ENCODE data around the gene AKAP6. TPM values are rescaled to one million over a fixed set of nuclear protein-coding genes. Genes with fewer than 3 reads are reported as not detected.

AKAP6 gene
- total RNA-seq, 1 donor from 2014 or later, result 3.6 TPM

DNA sequence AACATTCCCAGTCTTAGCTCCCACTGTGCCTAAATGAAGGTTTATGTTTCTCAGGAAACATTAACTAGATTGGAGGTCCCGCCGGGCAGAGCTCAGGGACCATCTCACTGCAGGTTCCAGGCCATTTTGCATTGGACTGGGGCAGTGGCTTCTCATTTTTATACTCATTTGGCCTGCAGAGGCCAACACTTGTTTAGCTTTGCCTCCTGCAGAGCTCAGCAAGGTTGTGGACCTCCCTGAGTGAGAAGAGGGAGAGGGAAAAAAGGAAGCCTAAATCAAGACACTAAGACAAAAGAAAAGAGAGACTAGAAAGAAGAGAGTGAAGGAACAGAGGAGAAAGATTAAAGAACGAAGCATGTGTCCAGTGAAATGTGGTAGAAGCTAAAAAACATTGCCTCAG lies 280.3 kb downstream of the AKAP6 start:
- no peak overlapping the region for H3K4me3 Mint-ChIP-seq (ENCODE audit: unreplicated experiment)
- TF ChIP-seq CTCF (IDR thresholded peaks at IDR 0.05), result no peak
- H3K27me3 Mint-ChIP-seq (ENCODE audit: low read depth), result no peaks in the 10 kb centered on the region
- no peaks in the 10 kb centered on the region for H3K36me3 Mint-ChIP-seq (ENCODE audit: low read depth)
- DNase-seq (ENCODE audit: low spot score), result no peak
- H3K9me3 Mint-ChIP-seq (ENCODE audit: low read depth), result no peaks in the 10 kb centered on the region
- H3K27ac Mint-ChIP-seq (ENCODE audit: unreplicated experiment), result no peak overlapping the region
- no peaks in the 10 kb centered on the region for H3K4me1 Mint-ChIP-seq (ENCODE audit: low read depth)

DNA sequence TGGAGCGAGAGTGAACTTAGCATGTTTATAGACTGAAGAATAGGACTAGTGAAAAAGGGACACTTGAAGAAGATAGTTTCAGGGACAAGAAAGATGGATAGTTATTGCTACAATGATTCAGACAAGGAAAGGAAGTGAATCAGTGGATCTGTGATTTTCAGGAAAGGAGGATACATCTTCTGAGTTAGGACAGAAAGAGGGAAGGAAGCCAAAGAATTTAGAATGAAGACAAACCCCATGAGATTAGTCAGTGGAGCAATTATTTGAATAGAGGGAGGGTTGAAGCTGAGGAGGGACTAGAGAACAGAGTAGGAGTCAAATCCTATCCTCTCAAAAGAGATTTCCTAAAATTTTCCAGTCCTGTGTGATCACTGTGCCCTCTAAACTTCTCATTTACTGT lies 282.7 kb downstream of the AKAP6 start:
- Mint-ChIP-seq H3K27ac (ENCODE audit: unreplicated experiment) (no peak overlapping the region), H3K4me3 (ENCODE audit: unreplicated experiment) (no peak overlapping the region), H3K36me3 (ENCODE audit: low read depth) (no peaks in the 10 kb centered on the region), H3K9me3 (ENCODE audit: low read depth) (no peaks in the 10 kb centered on the region), H3K4me1 (ENCODE audit: low read depth) (no peaks in the 10 kb centered on the region), H3K27me3 (ENCODE audit: low read depth) (no peaks in the 10 kb centered on the region)
- DNase-seq (ENCODE audit: low spot score), result no peak
- no peak for TF ChIP-seq CTCF (IDR thresholded peaks at IDR 0.05)

- Mint-ChIP-seq H3K27me3 (ENCODE audit: low read depth) (no peaks in the 10 kb centered on the region), H3K4me1 (ENCODE audit: low read depth) (peaks cover 22% of the 10 kb centered on the region), H3K27ac (ENCODE audit: unreplicated experiment) (no peak overlapping the region), H3K4me3 (ENCODE audit: unreplicated experiment) (no peak overlapping the region), H3K36me3 (ENCODE audit: low read depth) (peaks cover 5% of the 10 kb centered on the region), H3K9me3 (ENCODE audit: low read depth) (peaks cover 14% of the 10 kb centered on the region)
- no peak for TF ChIP-seq CTCF (IDR thresholded peaks at IDR 0.05)
- DNase-seq (ENCODE audit: low spot score), result no peak
Measured at GRCh38 chr14:32618991-32619390, 289.9 kb downstream of the AKAP6 start.

DNA sequence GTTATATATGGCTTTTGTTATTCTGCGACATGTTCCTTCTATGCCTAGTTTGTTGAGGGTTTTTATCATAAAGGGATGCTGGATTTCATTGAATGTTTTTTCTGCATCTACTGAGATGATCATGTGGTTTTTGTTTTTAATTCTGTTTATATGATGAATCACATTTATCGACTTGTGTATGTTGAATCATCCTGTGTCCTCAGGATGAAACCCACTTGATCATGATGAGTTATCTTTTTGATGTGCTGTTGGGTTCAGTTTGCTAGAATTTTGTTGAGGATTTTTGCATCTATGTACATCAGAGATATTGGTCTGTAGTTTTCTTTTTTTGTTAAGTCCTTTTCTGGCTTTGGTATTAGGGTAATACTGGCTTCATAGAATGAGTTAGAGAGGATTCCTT lies 291.2 kb downstream of the AKAP6 start:
- no peak overlapping the region for H3K4me3 Mint-ChIP-seq (ENCODE audit: unreplicated experiment)
- no peak for DNase-seq (ENCODE audit: low spot score)
- H3K4me1 Mint-ChIP-seq (ENCODE audit: low read depth), result peaks cover 22% of the 10 kb centered on the region

DNA sequence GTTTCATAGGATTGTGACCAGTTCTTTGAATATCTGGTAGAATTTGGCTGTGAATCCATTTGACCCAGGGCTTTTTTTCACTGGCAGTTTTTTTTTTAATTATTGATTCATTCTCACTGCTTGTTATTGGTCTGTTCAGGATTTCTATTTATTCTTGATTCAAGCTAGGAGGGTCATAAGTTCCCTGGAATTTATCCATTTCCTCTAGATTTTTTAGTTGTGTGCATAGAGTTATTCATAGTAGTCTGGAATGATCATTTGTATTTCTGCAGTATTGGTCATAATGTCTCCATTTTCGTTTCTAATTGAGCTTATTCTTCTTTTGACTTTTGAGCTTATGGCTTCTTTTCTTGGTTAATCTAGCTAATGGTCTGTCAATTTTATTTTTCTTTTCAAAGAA lies 291.6 kb downstream of the AKAP6 start:
- Mint-ChIP-seq H3K36me3 (ENCODE audit: low read depth) (peaks cover 5% of the 10 kb centered on the region), H3K27me3 (ENCODE audit: low read depth) (no peaks in the 10 kb centered on the region), H3K27ac (ENCODE audit: unreplicated experiment) (no peak overlapping the region), H3K4me3 (ENCODE audit: unreplicated experiment) (no peak overlapping the region), H3K9me3 (ENCODE audit: low read depth) (peaks cover 14% of the 10 kb centered on the region), H3K4me1 (ENCODE audit: low read depth) (peaks cover 22% of the 10 kb centered on the region)
- TF ChIP-seq CTCF (IDR thresholded peaks at IDR 0.05), result no peak
- DNase-seq (ENCODE audit: low spot score), result no peak

More for the DNA sequence above, 291.2 kb downstream of the AKAP6 start:
- Mint-ChIP-seq H3K27me3 (ENCODE audit: low read depth) (no peaks in the 10 kb centered on the region), H3K27ac (ENCODE audit: unreplicated experiment) (no peak overlapping the region), H3K9me3 (ENCODE audit: low read depth) (peaks cover 14% of the 10 kb centered on the region), H3K36me3 (ENCODE audit: low read depth) (peaks cover 5% of the 10 kb centered on the region)
- TF ChIP-seq CTCF (IDR thresholded peaks at IDR 0.05), result no peak

Measured in chondrocyte (in vitro differentiated cells).